ENCODE measurements around the gene ERCC8. TPM values are rescaled to one million over a fixed set of nuclear protein-coding genes. Genes with fewer than 3 reads are reported as not detected.

ERCC8 gene
- polyA plus RNA-seq, 3 donors = 5.5 to 16.8 (median 10.6) TPM

DNA sequence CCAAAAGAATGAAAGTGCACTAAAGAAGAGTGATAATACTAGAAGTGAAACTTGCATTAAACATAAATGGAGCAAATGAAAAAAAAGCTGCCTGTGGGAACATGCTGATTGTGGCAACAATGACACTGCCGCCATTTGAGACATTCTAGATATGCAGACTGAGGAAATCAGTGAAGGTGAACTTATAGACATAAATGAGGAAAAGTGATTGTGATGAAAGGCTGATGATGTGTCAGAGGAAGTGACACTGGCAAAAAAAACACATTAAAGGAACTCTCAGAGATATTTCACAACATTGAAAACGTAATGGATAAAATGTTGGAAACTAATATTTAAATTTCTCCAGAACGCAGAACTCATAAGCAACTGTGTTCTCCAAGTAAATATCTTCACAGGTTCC, 1.2 kb downstream of the ERCC8 start:
- H3K36me3 ChIP-seq (replicated peaks in 1 of 2; ENCODE audit: control insufficient read depth in 1 of 2, insufficient read depth in 2 of 2, low read length in 2 of 2) = peaks cover 0 to 11% of the 10 kb centered on the region in 2 donors
- peak overlapping the region; percentile 72 for H2AFZ ChIP-seq (ENCODE audit: insufficient read depth, low read depth, low read length, poor library complexity, severe bottlenecking)
- no peaks in the 10 kb centered on the region for H4K20me1 ChIP-seq (ENCODE audit: insufficient read depth, low read length)
- 0% methylated on average over 1 of the region's 3 CpGs for WGBS (ENCODE audit: insufficient coverage)
- H3K9ac ChIP-seq (ENCODE audit: insufficient read depth, low read length, poor library complexity, severe bottlenecking) = peak overlapping the region; percentile 29
- H3K4me3 ChIP-seq (replicated peaks in 1 of 3; ENCODE audit: low read depth in 2 of 3, low read length in 3 of 3) = peak overlapping the region in 2 of 3 experiments; percentile 85 to 95
- peaks cover 48% of the 10 kb centered on the region for H3K79me2 ChIP-seq (ENCODE audit: insufficient read depth, low read length)
- peak overlapping the region; percentile 42 to 92 for H3K27ac ChIP-seq (ENCODE audit: low read depth in 1 of 2, low read length in 2 of 2)
- Mint-ChIP-seq H3K27ac (no peak overlapping the region), H3K4me3 (no peak overlapping the region), H3K27me3 (ENCODE audit: low read depth in 3 of 3) (no peaks in the 10 kb centered on the region), H3K4me1 (peaks cover 16% of the 10 kb centered on the region), H3K36me3 (peaks cover 19 to 20% of the 10 kb centered on the region in 2 donors), H3K9me3 (peaks cover 0 to 3% (median 0%) of the 10 kb centered on the region in 7 donors)
- peaks cover 25 to 26% of the 10 kb centered on the region in 2 donors for H3K4me1 ChIP-seq (ENCODE audit: control insufficient read depth in 1 of 2, insufficient read depth in 2 of 2, low read length in 2 of 2)
- H3K9me3 ChIP-seq (replicated peaks in 1 of 2; ENCODE audit: control insufficient read depth in 1 of 2, insufficient read depth in 1 of 2, low read length in 2 of 2) = no peaks in the 10 kb centered on the region
- peak; percentile 78 to 92 (median 90) for DNase-seq
- TF ChIP-seq, protein P1, sequence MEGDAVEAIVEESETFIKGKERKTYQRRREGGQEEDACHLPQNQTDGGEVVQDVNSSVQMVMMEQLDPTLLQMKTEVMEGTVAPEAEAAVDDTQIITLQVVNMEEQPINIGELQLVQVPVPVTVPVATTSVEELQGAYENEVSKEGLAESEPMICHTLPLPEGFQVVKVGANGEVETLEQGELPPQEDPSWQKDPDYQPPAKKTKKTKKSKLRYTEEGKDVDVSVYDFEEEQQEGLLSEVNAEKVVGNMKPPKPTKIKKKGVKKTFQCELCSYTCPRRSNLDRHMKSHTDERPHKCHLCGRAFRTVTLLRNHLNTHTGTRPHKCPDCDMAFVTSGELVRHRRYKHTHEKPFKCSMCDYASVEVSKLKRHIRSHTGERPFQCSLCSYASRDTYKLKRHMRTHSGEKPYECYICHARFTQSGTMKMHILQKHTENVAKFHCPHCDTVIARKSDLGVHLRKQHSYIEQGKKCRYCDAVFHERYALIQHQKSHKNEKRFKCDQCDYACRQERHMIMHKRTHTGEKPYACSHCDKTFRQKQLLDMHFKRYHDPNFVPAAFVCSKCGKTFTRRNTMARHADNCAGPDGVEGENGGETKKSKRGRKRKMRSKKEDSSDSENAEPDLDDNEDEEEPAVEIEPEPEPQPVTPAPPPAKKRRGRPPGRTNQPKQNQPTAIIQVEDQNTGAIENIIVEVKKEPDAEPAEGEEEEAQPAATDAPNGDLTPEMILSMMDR (IDR thresholded peaks at IDR 0.05) = no peak
- H3K4me2 ChIP-seq (replicated peaks; ENCODE audit: extremely low read depth, low read length, poor library complexity, severe bottlenecking) = peak overlapping the region; percentile 87
- H3K27me3 ChIP-seq (ENCODE audit: control insufficient read depth in 2 of 2, insufficient read depth in 2 of 2, low read length in 2 of 2) = no peaks in the 10 kb centered on the region
- intact Hi-C loops (cut with micrococcal nuclease) = loop anchor here in 1 of 2 donors (5.0 to 10.0 kb wide), 2 partner anchors 241 to 461 kb away; partner anchors contain the start of gene DEPDC1B

DNA sequence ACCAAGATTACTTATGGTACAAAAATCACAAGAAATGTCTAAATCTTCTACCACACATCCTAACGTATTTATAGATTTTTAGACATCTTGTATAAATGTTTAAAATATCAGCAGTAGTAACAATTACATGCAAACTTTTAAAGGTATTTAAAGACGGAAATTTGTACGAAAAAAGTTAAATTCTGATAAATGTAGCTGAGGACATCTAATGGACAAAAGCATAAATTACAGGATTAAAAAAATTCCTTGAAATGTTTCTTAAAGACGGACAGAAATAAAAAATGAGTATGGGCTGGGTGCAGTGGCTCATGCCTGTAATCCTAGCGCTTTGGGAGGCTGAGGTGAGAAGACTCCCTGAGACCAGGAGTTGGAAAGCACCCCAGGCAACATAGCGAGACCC, 15.8 kb downstream of the ERCC8 start:
- intact Hi-C loops (cut with micrococcal nuclease) = no loop called here
- Histone ChIP-seq H4K20me1 (ENCODE audit: insufficient read depth, low read length) (no peaks in the 10 kb centered on the region), H3K27me3 (ENCODE audit: control insufficient read depth in 2 of 2, insufficient read depth in 2 of 2, low read length in 2 of 2) (no peaks in the 10 kb centered on the region), H2AFZ (ENCODE audit: insufficient read depth, low read depth, low read length, poor library complexity, severe bottlenecking) (no peak overlapping the region), H3K4me3 (replicated peaks in 1 of 3; ENCODE audit: low read depth in 2 of 3, low read length in 3 of 3) (no peak overlapping the region), H3K9ac (ENCODE audit: insufficient read depth, low read length, poor library complexity, severe bottlenecking) (no peak overlapping the region), H3K27ac (ENCODE audit: low read depth in 1 of 2, low read length in 2 of 2) (no peak overlapping the region), H3K36me3 (replicated peaks in 1 of 2; ENCODE audit: control insufficient read depth in 1 of 2, insufficient read depth in 2 of 2, low read length in 2 of 2) (peaks cover 25 to 47% of the 10 kb centered on the region in 2 donors), H3K4me1 (ENCODE audit: control insufficient read depth in 1 of 2, insufficient read depth in 2 of 2, low read length in 2 of 2) (no peaks in the 10 kb centered on the region), H3K9me3 (replicated peaks in 1 of 2; ENCODE audit: control insufficient read depth in 1 of 2, insufficient read depth in 1 of 2, low read length in 2 of 2) (no peaks in the 10 kb centered on the region), H3K79me2 (ENCODE audit: insufficient read depth, low read length) (no peaks in the 10 kb centered on the region), H3K4me2 (replicated peaks; ENCODE audit: extremely low read depth, low read length, poor library complexity, severe bottlenecking) (no peak overlapping the region)
- TF ChIP-seq, protein P1 (IDR thresholded peaks at IDR 0.05) = no peak
- Mint-ChIP-seq H3K4me3 (no peak overlapping the region), H3K4me1 (no peaks in the 10 kb centered on the region), H3K36me3 (peaks cover 20 to 34% of the 10 kb centered on the region in 2 donors), H3K9me3 (no peaks in the 10 kb centered on the region), H3K27me3 (ENCODE audit: low read depth in 3 of 3) (no peaks in the 10 kb centered on the region), H3K27ac (no peak overlapping the region)
- no peak for DNase-seq
- WGBS (ENCODE audit: insufficient coverage) = no CpG with 5 or more reads among the region's 6 CpGs

Data from CD14-positive monocyte (primary cell).